GM11168 (cell line): ENCODE measurements around the gene STYXL1.
"Not testable (repeated sequence)": the region's sequence is repeated elsewhere in the genome, so short reads cannot be mapped to it uniquely, and the experiment has no call there.

Experiments
- in situ Hi-C: fragments of 300-500 bp; cut with MboI; formaldehyde crosslinking; loops from one replicate; pipeline ENCODE4 v1.12.0; 2022; ENCODE audit warnings: low sequenced_read_pairs; ENCODE audit not compliant: unreplicated experiment

The STYXL1 gene

DNA sequence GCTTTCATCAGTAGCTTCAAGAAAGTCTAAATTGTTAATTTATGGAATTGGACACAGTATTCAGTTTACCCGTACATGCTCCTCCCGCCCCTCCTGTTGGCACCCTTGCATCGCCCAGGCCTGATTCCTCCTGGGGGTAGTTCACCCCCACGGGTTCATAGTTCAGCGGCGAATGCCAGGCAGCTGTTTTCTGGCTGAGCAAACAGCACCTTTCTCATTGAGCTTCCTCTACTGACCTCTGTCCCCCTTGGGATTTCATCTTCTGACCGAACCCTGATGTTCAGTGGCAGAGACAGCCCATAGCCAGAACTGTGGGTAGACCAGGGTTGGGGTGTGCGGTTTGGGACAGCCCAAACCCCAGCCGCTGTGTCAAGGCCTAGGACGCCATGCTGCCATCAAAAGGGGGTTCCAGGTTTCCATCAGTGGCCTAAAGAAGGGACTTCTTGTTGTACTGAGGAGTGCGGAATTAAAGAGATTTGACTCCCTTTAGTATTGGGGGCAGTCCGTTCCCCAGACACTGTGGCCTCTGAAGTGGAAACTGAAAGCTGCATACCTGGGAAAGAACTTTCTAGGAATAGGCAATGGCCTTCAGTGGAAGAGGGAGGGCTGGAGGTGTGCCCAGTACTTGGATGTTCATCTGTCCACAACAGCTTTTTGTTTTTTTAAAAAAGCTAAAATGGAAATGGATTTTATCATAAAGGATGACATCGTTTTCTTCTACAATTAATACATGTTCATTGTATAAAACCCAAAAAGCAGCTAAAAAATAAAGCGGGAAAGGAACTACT, 19.1 kb upstream of the STYXL1 start:
- in situ Hi-C loops = no loop called here

DNA sequence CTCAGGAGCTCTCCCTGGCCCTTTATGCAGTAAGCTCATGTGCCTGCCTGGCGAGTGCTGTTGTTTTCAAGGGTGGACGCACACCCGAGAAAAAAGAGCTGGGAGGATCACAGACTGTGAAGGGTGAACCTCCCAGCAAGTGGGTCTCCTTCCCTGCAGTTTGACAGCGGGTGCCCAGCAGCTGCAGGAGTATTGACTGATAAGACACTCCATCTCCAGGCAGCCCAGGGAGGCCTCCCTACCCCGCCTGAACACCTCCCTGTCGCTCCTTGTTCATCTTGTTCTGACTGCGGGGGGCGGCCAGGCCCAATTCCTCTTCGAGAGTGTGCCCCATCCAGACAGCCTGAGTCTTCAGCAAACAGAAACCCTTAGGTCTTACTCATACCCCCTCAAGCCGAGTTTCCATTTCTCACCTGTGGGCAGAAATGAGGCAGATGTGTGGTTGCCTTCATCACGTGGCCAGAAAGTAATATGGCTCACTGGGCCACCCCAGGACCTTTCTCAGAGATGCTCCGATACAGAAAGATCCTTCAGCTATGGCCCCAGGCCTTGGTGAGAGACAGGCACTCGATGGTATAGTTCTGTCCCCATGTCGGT, 17.3 kb upstream of the STYXL1 start:
- in situ Hi-C loops = no loop called here

DNA sequence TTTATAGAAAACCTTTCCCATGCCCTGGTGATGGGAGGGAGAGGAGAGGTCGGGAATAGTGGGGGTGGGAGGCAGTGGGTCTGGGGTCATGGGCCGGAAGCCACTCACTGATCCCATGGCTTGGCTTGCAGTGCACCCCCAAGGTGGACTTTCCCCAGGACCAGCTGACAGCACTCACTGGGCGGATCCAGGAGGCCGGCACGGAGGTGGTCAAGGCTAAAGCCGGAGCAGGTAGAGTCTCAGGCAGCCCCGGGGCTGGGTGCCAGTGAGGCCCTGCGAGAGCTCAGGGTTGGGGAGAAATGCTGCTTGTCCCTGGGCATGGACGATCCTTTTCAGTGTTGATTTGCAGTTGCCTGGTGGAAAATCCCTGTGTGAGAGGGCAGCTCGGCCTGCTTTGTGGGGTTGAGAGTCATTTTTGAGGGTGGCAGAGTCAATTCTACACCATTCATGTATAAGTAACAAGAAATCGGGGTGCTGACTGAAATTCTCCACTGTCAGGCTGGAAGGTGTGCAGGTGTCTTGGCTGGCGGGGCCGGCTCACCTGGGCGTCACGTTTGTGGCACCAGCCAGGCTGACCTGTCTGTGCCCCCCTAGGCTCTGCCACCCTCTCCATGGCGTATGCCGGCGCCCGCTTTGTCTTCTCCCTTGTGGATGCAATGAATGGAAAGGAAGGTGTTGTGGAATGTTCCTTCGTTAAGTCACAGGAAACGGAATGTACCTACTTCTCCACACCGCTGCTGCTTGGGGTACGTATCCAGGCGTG, 16.6 kb upstream of the STYXL1 start:
- in situ Hi-C loops = no loop called here

DNA sequence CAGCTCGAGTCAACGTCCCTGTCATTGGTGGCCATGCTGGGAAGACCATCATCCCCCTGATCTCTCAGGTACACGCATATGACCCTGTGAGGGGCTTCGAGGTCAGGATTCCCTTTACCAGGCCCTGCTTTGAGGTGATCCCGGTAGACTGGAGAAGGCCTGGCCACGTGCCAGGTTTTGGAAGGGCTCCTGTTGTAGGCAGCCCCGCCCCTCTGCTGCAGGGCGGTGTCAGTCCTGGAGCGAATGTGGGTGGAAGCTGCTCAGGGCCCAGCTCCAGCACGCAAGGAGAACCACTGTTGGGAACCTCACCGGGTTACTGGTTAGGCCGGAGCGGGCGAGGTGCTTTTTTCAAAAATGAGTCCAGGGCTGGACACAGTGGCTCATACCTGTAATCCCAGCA, 15.7 kb upstream of the STYXL1 start:
- in situ Hi-C loops = no loop called here

DNA sequence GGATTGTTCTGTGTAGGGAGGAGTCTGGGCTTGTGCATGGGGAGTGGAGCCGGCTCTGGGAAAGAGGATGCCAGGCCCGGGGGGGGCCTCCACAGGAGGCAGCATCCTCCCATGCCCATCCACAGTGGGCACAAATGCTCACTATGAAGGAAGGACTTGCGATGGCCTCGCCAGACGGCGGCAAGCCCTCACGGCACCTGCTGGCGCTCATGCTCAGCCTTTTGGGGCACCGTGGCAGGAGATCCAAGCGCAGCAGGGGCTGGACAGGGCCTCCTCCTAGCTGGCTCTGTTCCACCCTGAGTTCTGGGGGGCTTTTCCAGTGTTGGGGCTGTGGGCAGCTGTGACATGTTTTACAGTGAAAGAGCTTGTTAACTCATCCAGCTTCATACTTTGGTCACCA, 15.3 kb upstream of the STYXL1 start:
- in situ Hi-C loops = no loop called here

DNA sequence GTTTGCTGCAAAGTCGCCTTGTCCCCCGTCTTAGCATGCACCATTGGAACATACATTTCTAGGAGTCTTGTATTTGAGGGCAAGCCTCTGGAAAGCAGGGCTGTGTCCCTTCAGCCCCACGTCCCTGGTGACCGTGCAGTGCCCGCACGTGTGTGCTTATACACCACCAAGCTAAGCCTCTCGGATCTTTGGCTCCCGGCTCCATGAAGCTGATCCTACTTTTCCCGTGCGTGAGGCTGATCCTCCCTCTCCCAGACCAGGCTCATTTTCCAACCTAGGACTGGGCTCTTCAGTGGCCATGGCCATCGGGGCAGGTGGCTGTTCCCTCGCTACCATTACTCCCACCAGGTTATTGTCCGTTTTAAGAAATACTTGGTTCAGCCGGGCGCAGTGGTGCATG, 14.5 kb upstream of the STYXL1 start:
- in situ Hi-C loops = no loop called here

DNA sequence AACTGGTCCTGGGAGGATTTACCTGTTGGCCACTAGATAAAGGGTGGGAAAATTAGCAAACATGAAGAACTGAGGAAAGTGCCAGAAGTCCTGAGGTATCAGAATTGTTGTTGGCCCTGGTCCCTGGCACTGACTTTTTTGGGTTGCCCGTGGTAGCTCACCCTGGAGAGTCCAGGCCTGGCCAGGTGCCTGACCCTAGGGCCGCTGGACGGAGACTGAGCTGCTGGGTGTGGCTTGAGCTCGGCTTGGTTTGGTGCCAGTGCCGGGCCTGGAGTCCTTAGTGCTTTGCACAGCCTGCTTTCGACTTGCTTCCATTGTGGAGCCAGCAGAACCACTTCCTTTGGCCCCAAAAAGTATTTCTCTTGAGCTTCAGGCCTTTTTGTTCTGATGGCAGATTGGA, 13.0 kb upstream of the STYXL1 start:
- in situ Hi-C loops = no loop called here

DNA sequence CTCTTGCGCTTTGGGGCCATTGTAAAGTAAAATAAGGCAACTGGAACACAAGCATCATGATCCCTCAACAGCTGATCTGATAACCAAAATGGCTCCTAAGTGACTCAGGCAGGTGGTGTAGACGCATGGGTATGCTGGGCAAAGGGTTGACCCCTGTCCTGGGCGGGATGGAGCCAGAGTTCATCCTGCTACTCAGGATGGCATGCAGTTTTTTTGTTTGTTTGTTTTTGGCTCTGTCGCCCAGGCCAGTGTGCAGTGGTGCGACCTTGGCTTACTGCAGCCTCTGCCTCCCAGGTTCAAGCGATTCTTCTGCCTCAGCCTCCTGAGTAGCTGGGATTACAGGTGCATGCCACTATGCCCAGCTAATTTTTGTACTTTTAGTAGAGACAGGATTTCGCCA, 10.9 kb upstream of the STYXL1 start:
- in situ Hi-C loops = not testable (repeated sequence)

DNA sequence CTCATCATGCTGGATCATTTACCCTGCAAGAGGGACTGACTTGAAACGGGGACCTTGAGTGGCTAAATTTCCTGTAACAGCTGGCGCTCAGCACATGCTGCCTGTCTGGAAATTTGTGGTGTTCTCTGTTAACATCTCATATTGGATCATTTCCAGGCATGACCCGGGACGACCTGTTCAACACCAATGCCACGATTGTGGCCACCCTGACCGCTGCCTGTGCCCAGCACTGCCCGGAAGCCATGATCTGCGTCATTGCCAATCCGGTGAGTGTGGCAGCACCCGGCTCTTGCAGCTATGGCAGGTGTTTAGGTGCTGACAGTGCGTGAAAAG, 10.0 kb upstream of the STYXL1 start:
- in situ Hi-C loops = no loop called here

DNA sequence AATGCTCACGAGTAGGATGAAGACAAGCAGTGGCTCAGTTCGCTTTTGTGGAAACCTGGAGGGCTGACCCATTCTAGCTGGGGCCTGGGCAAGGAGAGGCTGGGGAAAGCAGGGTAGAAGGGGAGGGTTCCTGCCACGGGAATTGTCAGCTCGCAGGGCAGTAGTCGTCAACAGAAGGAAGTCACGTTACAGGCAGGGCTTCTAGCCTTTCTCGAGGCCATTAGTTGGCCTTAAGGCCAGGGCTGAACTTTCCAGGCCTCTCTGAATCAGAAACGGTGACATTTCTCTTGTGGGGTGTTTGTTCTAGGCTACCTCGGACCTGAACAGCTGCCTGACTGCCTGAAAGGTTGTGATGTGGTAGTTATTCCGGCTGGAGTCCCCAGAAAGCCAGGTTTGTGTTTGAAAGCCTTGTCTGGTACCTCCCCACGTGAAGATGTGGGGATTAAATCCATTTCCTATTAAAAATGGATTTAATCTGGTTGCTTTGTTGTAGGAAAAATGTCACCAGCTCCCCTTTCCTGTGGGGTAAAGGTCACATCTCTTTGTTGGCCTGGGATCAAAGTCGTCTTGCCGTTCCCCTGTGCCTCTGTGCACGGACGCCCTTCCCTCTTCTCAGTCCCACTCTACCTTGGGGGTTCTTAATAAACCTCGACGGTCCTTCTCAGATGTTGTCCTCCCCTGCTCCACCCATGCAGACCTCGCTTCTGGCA, 9.5 kb upstream of the STYXL1 start:
- in situ Hi-C loops = no loop called here

DNA sequence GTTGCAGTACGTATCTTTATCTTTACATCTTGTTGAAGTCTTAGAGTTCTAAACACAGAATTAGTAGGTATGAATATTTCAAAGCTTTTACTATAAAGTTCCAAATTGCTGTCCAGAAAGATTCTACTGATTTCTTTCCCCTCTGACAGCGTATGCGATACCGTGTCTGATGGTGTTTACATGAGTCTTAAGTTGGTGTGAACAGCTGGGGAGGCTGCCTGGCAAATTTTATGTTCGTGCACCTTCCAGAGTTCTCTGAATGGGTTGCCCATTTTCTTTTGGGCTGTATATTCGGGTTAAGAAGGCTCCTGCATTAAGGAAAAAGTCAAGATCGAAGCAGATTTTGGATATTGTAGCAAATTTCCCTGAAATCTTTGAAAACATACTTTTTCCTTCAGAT, 8.4 kb upstream of the STYXL1 start:
- in situ Hi-C loops = no loop called here

DNA sequence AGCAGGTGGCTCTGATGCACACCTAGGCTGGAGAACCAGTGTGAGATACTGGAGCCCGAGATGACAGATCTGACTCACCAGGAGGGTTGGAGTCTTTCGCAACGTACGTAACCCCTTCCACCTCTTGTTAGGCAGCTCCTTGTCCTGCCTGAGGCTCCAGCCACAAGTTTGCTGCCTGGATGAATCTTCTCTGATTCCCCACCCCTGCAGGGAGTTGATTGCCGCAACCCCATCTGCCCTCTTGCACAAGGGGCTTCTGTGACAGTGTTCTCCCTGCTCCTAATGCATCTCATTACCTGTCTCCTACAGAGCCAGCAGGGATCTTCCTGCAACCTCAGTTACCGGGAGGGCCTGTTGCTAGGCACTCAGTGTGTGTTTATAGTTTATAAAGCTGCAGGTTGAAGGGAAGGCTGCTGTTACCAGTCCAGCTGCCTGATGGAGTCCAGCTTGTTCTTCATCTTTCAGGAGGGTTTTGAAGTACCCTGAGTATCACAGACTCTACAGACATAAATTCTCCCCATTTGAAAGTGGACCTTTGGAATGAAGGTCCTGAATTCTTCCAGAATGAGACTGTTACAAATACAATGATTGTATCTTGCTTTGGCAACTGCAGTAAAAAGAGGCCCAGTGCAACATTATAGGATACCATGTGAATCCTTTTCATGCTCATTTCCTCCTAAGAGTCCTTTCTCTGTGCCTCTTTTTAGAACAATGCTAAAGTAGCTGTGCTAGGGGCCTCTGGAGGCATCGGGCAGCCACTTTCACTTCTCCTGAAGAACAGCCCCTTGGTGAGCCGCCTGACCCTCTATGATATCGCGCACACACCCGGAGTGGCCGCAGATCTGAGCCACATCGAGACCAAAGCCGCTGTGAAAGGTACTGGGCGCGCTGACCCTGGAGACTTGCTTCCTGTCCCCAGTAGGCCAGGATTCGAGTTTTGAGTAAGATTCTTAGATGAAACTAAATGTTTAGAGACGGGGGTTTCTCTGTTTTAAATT, 6.6 kb upstream of the STYXL1 start:
- in situ Hi-C loops = no loop called here

DNA sequence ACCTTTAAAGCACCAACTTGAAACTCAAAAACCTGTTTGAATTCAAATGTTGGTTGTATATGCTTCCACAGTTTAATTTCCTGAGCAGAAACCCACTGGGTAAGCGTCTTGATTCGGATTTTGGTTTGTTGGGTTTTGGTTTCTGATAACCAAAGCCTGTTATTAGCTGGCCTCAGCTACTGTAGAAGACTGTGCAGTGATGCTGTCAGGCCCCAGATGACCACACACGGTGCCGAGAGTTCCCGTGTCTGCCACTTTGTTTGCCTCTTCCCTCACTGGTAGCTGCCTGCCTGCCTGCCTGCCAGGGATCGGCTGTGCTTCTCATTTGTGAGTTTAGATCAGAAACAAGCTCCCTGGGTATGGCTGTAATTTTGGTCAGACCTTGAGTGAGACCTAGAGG, 5.7 kb upstream of the STYXL1 start:
- in situ Hi-C loops = no loop called here

DNA sequence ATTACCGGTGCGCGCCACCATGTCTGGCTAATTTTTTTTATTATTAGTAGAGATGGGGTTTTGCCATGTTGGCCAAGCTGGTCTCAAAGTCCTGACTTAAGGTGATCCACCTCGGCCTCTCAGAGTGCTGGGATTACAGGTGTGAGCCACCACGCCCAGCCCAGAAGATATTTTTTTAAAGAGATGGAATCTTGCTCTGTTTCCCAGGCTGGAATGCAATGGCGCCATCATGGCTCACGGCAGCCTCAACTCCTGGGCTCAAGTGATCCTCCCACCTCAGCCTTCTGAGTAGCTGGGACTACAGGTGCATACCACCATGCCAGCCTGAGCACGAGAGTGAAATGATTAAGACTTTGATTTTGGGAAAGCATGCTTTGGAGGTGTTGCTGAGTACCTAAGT, 4.9 kb upstream of the STYXL1 start:
- in situ Hi-C loops = not testable (repeated sequence)

DNA sequence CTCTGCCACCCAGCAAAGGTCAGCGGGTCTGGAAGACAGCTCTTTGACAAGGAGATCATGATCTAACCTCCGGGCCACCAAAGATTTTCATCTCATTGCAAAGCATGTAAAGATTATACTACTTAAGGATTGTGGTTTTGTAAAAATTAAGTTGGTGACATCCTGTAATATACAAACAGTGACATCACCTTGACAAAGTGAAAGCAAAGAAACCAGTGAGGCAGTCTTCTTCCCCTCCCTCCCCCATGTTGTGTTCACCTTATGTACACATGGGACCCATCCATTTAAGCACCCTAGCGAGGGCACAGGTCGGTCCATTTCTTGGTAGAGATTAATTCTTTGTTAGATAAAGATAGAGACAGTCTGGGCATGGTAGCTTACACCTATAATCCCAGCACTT, 4.0 kb upstream of the STYXL1 start:
- in situ Hi-C loops = no loop called here

DNA sequence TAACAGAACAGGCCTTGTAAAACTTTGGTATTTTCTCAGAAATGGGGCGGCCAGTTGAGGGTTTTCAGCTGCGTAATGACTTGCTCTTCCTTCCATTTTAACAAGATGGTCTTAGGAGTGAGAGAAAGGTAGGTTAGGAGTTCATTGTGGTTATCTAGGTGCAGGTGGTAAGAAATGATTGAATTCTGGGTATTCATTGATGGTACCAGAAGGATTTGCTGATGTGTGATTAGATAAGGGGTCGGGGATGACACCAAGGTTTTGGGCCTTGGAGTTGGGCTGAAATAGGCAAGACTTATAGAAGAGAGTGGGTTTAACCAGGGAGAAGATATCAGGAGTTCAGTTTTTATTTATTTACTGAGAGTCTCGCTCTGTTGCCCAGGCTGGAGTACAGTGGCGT, 2.7 kb upstream of the STYXL1 start:
- in situ Hi-C loops = no loop called here

DNA sequence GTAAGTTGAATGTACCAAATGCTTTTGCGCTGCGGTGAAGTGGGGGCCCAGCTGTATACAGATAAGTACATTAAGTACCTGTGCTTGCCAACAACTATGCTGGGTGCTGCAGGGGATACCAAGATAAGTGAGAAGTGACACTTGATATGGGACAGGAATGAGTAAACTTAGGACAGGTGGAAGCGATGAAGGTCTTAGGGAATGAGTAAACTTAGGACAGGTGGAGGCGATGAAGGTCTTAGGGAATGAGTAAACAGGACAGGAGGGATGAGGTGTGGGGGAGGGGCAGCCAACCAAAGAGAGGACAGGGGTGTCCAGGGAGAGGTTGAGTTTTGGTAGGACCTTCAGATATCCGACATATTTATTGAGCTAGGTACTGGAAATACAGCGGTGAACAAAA, 1.5 kb upstream of the STYXL1 start:
- in situ Hi-C loops = no loop called here

DNA sequence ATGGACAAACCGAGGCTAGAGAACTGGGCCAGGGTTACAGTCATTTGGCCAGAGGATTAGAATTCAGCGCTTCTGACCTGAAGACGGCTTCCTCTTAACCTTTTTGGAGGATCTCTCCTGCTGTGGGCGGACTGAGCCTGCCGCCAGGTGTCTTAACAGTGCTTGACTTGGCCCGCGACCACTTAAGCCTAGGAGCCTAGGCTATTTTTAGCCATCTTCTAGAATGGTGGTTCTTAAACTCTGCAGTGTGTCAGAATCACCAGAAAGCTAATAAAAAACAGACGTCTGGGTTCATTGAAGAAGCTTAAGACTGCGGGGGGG, 828 bp upstream of the STYXL1 start:
- in situ Hi-C loops = no loop called here

DNA sequence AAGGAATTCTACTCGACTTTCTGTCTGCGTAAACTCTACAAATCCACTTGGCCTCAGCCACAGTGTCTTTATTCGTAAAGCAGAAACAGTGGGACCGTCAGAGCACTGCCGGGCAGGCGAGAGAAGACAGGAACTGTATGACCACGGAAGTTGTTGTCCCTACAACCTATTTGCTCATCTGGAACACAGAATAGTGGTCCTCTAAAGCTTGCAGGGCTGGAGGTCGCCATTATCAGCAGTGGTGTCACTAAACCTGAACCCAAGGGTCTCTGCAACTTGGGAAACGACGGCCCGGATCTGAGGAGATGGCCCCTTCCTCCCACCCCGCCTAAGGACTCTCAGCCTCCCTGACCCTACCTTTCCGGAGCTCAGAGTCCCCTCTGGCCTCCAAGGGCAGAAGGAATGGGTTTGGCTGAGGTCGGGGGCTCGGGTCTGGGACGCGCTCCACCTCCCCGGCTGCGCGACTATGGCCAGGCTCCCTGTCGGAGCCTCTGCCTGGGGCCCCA, 442 bp downstream of the STYXL1 start:
- in situ Hi-C loops = no loop called here

DNA sequence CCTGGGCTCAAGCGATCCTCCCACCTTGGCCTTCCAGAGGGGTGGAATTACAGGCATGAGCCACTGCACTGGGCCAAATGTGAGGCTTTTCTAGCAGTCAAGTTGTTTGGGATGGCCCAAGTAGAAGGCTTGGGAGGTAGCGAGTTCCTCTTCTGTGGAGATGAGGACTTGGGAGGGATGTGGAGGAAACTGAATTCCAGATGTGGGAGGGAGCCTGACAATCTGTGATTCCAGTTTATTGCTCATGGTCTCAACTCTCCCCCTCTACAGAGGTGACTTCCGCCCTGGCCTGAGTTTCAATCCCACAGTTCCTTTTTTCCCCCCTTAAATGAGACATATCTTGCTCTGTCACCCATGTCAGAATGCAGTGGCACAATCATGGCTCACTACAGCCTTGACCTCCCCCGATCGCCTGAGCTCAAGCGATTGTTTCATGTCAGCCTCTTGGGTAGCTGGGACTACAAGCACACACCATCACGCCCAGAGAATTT, 3.4 kb downstream of the STYXL1 start:
- in situ Hi-C loops = no loop called here
